ENCODE data around the gene MYL6. TPM values are rescaled to one million over a fixed set of nuclear protein-coding genes. Genes with fewer than 3 reads are reported as not detected.
"Not testable (repeated sequence)": the region's sequence is repeated elsewhere in the genome, so short reads cannot be mapped to it uniquely, and the experiment has no call there.

MYL6 gene
- total RNA-seq, 2 donors from 2014 or later = 391 to 492 TPM

DNA sequence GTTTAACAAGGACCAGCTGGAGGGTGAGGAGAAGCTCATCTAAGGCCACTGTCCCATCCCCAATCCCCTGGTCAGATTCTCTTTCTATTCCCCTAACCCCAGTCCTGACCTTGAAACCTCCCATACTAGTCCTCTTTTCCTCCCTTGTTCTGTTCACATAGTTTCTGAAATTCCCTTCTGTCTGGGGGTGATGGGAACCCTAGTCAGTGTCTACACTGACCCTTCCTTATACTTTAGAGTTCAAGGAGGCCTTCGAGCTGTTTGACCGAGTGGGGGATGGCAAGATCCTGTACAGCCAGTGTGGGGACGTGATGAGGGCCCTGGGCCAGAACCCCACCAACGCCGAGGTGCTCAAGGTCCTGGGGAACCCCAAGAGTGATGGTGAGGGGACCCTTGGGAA is 3.3 kb upstream of the MYL6 start:
- no peaks in the 10 kb centered on the region for H3K9me3 Mint-ChIP-seq
- H3K27me3 Mint-ChIP-seq (ENCODE audit: low read depth) = no peaks in the 10 kb centered on the region
- H3K4me1 Mint-ChIP-seq (ENCODE audit: low read depth) = peaks cover 68% of the 10 kb centered on the region
- H3K36me3 Mint-ChIP-seq (ENCODE audit: insufficient read depth in 2 of 2) = peaks cover 16 to 23% of the 10 kb centered on the region in 2 donors
- no peak overlapping the region for H3K4me3 Mint-ChIP-seq
- ATAC-seq (replicated peaks in 1 of 2) (no peak), DNase-seq (no peak)
- H3K27ac Mint-ChIP-seq = no peak overlapping the region

DNA sequence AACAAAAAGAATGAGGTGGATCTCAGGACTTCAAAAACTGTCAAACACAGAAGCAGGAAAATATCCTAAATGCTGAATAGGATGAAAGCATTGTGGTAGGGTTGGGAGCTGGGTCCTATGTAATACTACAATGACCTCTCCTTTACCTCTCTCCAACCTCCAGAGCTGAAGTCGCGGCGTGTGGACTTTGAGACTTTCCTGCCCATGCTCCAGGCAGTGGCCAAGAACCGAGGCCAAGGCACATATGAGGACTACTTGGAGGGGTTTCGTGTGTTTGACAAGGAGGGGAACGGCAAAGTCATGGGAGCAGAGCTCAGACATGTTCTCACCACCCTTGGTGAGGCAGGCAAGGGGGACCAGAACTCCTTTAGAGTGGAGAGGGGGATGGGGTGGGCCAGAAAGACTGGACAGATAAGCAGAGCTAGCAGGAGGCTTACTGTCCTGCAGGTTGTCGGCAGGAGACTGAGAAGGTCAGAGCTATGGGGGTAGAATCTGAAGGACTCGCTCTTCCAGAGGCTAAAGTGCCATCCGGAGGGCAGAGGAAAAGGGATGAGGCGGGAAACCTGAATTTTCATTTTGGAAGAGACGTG is 2.8 kb upstream of the MYL6 start:
- peak overlapping the region in 1 of 2 donors; percentile 55 for H3K4me3 Mint-ChIP-seq

DNA sequence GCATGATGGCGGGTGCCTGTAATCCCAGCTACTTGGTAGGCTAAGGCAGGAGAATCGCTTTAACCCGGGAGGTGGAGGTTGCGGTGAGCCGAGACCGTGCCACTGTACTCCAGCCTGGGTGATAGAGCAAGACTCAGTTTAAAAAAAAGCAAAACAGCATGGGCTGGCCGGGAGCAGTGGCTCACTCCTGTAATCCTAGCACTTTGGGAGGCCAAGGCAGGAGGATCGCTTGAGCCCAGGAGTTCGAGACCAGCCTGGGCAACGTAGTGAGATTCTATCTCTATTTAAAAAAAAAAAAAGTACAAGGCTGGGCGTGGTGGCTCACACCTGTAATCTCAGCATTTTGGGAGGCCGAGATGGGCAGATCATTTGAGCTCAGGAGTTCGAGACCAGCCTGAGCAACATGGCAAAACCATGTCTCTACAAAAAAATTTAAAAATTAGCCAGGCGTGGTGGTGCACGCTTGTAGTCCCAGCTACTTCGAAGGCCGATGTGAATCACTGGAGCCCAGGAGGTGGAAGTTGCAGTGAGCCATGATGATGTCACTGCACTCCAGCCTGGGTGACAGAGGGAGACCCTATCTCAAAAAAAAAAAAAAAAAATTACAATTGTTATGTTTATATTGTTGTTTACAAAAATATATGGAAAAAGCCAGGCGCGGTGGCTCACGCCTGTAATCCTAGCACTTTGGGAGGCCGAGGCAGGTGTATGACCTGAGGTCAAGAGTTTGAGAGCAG is 1.5 kb upstream of the MYL6 start:
- Mint-ChIP-seq H3K36me3 (ENCODE audit: insufficient read depth in 2 of 2) (peaks cover 27 to 35% of the 10 kb centered on the region in 2 donors), H3K27ac (peak overlapping the region; percentile 55), H3K4me1 (ENCODE audit: low read depth) (peaks cover 68% of the 10 kb centered on the region), H3K4me3 (peak overlapping the region; percentile 96 to 100)
- H3K9me3 Mint-ChIP-seq; ATAC-seq (replicated peaks in 1 of 2); H3K27me3 Mint-ChIP-seq (ENCODE audit: low read depth); DNase-seq: not testable (repeated sequence)

More for the DNA sequence above, 2.8 kb upstream of the MYL6 start:
- ATAC-seq (replicated peaks in 1 of 2) = no peak
- Mint-ChIP-seq H3K27me3 (ENCODE audit: low read depth) (no peaks in the 10 kb centered on the region), H3K4me1 (ENCODE audit: low read depth) (peaks cover 68% of the 10 kb centered on the region), H3K9me3 (no peaks in the 10 kb centered on the region), H3K36me3 (ENCODE audit: insufficient read depth in 2 of 2) (peaks cover 21 to 27% of the 10 kb centered on the region in 2 donors), H3K27ac (no peak overlapping the region)
- no peak for DNase-seq

DNA sequence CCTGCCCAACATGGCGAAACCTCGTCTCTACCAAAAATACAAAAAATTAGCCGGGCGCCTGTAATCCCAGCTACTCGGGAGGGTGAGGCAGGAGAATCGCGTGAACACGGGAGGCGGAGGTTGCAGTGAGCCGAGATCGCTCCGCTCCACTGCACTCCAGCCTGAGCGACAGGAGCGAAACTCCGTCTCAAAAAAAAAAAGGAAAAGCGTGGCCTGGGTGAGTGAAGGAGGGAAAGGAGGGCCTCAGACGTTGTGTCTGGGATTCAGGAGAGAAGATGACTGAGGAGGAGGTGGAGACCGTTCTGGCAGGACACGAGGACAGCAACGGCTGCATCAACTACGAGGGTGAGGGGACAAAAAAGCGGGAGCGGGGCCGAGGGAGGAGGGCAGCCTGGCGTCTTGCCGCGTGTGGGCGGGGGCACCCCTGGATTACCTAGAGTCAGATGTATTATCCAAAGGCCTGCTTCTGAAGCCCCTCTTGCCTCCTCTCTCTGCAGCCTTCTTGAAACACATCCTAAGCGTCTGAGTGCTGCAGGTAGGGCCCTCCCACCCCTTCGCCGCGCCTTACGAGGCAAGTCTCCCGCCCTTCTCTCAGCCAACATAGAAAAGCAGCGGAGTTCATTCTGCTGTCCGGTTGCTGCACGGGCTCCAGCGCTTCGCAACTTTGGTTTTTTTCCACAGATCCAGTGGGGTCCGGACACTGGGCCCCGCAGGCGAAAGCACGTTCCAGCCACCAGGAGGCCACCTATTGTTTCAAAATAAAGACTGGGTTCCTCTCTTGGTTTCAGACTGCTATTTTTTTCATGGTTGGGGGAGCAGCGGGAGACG is 744 bp upstream of the MYL6 start:
- H3K36me3 Mint-ChIP-seq (ENCODE audit: insufficient read depth in 2 of 2) = peaks cover 30 to 39% of the 10 kb centered on the region in 2 donors
- no peaks in the 10 kb centered on the region for H3K27me3 Mint-ChIP-seq (ENCODE audit: low read depth)

DNA sequence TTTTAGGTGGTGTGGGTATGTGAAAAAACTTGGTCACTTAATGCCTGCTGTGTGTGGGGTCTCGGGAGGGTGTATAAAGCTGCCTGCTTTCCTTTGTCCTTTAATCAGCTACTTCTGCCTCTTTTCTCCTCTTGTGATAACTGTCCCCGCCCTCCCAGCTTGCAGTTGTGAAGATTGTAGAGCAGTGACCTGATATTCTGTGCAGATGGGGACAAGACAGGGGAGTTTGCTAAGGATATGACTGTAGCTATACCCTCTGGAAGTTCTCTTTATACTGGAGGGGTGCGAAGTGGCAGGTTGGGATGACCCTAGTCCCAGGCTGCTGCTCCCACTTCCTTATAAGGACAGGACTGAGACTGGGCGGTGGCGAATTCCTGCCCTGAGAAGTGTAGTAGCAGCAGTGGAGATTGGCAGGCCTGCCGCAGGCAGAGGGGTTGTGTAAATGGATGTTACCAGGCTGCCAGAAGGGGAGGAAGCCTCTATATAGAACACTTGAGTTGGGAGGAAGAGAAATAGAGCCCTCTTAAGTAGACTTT is 835 bp downstream of the MYL6 start:
- H3K4me3 Mint-ChIP-seq = peak overlapping the region; percentile 96 to 100
- H3K27ac Mint-ChIP-seq = peak overlapping the region; percentile 97
- DNase-seq (no peak), ATAC-seq (replicated peaks in 1 of 2) (peak in 1 of 2 donors; percentile 3)
- peaks cover 30 to 40% of the 10 kb centered on the region in 2 donors for H3K36me3 Mint-ChIP-seq (ENCODE audit: insufficient read depth in 2 of 2)
- H3K9me3 Mint-ChIP-seq = no peaks in the 10 kb centered on the region
- H3K4me1 Mint-ChIP-seq (ENCODE audit: low read depth) = peaks cover 62% of the 10 kb centered on the region
- no peaks in the 10 kb centered on the region for H3K27me3 Mint-ChIP-seq (ENCODE audit: low read depth)

More for the DNA sequence above, 744 bp upstream of the MYL6 start:
- H3K4me1 Mint-ChIP-seq (ENCODE audit: low read depth) = peaks cover 71% of the 10 kb centered on the region
- ATAC-seq (replicated peaks in 1 of 2) (peak; percentile 34 to 42), DNase-seq (peak; percentile 45 to 66)
- H3K9me3 Mint-ChIP-seq = no peaks in the 10 kb centered on the region
- H3K27ac Mint-ChIP-seq = peak overlapping the region; percentile 55
- peak overlapping the region; percentile 96 to 100 for H3K4me3 Mint-ChIP-seq

DNA sequence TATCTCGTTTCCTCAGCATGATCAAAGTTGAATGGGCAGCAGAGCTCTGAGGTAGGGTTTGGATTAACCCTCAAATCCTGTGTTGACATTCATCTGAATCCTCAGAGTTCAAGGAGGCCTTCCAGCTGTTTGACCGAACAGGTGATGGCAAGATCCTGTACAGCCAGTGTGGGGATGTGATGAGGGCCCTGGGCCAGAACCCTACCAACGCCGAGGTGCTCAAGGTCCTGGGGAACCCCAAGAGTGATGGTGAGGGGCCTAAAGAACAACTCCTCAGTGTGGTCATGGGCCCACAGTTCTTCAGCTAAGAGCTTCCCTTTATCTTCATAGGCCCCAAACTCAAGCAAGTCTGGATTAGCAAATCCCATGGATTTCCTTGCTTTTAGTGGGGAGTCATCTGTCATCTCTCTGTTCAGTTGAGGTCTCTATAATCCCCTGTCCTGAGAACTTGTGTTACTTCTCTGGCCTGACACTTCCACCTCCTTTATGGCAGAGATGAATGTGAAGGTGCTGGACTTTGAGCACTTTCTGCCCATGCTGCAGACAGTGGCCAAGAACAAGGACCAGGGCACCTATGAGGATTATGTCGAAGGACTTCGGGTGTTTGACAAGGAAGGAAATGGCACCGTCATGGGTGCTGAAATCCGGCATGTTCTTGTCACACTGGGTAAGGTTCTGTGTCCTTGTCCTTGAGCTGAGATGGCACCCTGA is 1.5 kb downstream of the MYL6 start:
- Mint-ChIP-seq H3K27ac (peak overlapping the region; percentile 97), H3K4me3 (peak overlapping the region; percentile 96 to 100), H3K9me3 (no peaks in the 10 kb centered on the region), H3K4me1 (ENCODE audit: low read depth) (peaks cover 55% of the 10 kb centered on the region), H3K36me3 (ENCODE audit: insufficient read depth in 2 of 2) (peaks cover 33 to 44% of the 10 kb centered on the region in 2 donors), H3K27me3 (ENCODE audit: low read depth) (no peaks in the 10 kb centered on the region)
- DNase-seq = no peak
- ATAC-seq (replicated peaks in 1 of 2) = no peak

DNA sequence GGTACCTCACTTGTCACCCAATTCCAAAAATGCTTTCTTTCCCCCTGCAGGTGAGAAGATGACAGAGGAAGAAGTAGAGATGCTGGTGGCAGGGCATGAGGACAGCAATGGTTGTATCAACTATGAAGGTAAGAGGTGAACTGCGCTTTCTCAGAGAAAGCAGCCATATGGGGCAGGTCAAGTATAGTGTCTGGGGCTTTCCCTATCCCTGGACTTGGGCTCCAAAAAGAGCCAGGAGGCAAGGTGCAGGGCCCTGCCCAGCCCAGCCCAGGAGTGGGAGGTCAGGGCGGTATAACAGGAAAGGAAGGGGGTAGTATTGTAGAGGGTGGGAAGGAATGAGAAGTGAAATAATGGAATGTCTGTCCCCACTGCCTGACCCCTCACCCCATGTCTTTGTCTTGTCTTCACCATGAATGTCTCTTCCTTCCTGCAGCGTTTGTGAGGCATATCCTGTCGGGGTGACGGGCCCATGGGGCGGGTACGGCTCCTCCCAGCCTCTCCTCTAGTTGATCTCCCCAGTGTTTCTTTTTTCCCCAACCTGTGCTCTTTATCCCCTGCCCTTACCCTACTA is 2.1 kb downstream of the MYL6 start:
- peak overlapping the region; percentile 97 for H3K27ac Mint-ChIP-seq

DNA sequence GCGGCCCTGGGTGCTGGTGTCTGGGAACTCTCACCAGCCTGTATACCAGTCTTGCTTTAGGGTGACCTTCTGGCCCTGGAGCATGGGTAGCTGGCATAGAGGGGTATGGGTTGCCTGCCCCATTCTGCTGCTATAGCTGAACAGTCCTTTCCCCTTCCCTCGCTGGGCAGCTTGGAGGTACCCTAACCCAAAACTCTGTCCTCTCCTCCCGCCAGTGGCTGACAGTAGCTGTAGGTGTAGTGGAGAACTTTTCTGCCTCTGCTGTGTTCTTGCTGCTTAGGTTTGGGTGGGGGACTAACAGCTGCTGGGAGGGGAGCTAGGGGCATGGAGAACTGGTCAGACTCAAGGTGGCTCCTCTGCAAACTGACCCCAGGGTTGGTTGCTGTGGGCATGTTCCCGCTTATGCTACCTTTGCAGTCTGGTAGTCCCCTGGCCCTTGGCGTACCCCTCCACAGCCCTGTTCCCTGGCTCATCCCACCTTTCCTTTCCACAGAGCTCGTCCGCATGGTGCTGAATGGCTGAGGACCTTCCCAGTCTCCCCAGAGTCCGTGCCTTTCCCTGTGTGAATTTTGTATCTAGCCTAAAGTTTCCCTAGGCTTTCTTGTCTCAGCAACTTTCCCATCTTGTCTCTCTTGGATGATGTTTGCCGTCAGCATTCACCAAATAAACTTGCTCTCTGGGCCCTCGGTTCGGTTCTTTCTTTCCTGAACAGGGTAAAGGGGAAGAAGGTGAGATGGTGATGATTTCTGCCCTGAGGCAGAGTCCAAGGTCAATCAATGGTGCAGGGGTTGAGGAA is 2.9 kb downstream of the MYL6 start:
- H3K4me3 Mint-ChIP-seq = peak overlapping the region; percentile 96 to 100

More for the DNA sequence above, 2.1 kb downstream of the MYL6 start:
- ATAC-seq (replicated peaks in 1 of 2) = peak; percentile 28 to 45
- no peaks in the 10 kb centered on the region for H3K27me3 Mint-ChIP-seq (ENCODE audit: low read depth)
- peaks cover 49% of the 10 kb centered on the region for H3K4me1 Mint-ChIP-seq (ENCODE audit: low read depth)
- peak; percentile 53 to 67 for DNase-seq
- H3K9me3 Mint-ChIP-seq = no peaks in the 10 kb centered on the region
- peak overlapping the region; percentile 96 to 100 for H3K4me3 Mint-ChIP-seq
- H3K36me3 Mint-ChIP-seq (ENCODE audit: insufficient read depth in 2 of 2) = peaks cover 33 to 43% of the 10 kb centered on the region in 2 donors

DNA sequence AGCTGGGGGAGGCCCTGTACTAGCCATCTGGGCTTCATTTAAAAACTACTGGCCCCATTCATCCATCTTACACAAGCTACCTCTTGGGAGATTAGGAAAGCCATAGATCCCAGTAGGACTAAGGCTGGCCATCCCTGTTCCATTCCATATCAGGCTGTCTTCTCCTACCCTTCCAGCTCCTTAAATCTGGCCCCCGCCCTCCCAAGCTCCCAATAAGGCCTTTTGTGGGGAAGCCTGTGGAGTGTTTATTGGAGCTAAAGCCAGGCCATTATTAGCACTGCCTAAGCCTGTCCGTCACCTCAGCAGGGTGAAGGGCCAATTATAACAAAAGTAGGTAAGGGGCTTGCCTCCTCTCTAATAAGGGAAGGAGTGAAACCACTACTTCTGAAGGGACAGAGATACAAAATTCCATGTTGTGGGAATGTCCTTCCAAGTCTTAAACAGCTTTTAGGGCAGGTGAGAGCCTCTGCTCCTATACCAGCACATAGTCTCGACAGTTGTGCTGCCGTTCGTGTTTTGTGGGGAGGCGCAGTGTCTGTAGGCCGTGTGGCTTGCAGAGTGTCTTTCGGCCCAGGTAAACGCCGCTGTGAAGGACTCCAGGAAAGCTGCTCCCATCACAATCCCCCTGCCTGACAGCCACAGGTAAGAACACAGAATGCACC is 3.7 kb downstream of the MYL6 start:
- ATAC-seq (replicated peaks in 1 of 2) (no peak), DNase-seq (no peak)
- peaks cover 43% of the 10 kb centered on the region for H3K4me1 Mint-ChIP-seq (ENCODE audit: low read depth)
- peak overlapping the region; percentile 96 to 100 for H3K4me3 Mint-ChIP-seq
- peaks cover 27 to 40% of the 10 kb centered on the region in 2 donors for H3K36me3 Mint-ChIP-seq (ENCODE audit: insufficient read depth in 2 of 2)
- no peaks in the 10 kb centered on the region for H3K9me3 Mint-ChIP-seq
- H3K27me3 Mint-ChIP-seq (ENCODE audit: low read depth) = no peaks in the 10 kb centered on the region
- H3K27ac Mint-ChIP-seq = peak overlapping the region; percentile 97

More for the DNA sequence above, 2.9 kb downstream of the MYL6 start:
- ATAC-seq (replicated peaks in 1 of 2) (no peak), DNase-seq (no peak)
- H3K36me3 Mint-ChIP-seq (ENCODE audit: insufficient read depth in 2 of 2) = peaks cover 27 to 40% of the 10 kb centered on the region in 2 donors
- no peaks in the 10 kb centered on the region for H3K9me3 Mint-ChIP-seq
- peaks cover 43% of the 10 kb centered on the region for H3K4me1 Mint-ChIP-seq (ENCODE audit: low read depth)
- H3K27me3 Mint-ChIP-seq (ENCODE audit: low read depth) = no peaks in the 10 kb centered on the region
- peak overlapping the region; percentile 97 for H3K27ac Mint-ChIP-seq

DNA sequence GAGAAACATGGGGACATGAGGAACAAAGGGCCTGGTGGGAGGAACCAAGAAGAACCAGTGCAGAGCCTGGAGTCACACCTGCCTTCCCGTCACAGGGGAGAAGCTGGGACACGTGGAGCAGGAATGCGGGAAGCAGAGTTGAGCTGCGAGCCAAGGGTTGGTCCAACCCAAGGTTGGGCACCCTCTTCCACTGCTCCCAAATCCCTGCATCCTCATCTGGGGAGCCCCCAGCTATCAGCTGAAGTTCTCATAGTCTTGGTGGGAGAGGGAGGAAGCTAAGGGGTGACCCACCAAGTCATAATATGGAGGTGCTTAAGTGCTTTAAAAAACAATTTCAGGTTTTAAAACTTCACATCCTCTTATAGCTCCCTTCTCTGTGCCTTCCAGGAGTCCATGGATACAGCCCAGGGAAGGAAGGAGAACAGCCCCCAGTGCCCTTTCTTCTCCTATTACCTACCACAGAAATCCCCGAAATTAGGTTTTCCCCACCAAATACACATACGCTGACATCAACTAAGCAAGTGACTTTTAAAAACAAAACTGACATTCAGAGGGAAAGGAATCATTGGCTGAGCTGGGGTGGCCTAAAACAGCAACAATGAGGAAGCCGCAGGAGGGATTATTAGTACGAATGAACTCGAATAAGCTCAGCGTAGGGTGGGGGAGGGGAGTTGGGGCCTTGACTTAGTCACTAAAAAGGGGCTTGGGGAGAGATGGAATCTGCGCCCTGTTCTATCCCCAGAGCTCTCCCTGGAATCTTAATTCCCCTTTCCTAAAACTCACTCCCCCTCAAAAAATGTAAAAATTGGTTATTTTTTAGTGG is 4.5 kb downstream of the MYL6 start:
- no peak for ATAC-seq (replicated peaks in 1 of 2)
- H3K36me3 Mint-ChIP-seq (ENCODE audit: insufficient read depth in 2 of 2) = peaks cover 31 to 43% of the 10 kb centered on the region in 2 donors
- peaks cover 34% of the 10 kb centered on the region for H3K4me1 Mint-ChIP-seq (ENCODE audit: low read depth)

More for the DNA sequence above, 4.5 kb downstream of the MYL6 start:
- peak overlapping the region; percentile 68 for H3K27ac Mint-ChIP-seq
- no peak overlapping the region for H3K4me3 Mint-ChIP-seq
- no peak for DNase-seq
- no peaks in the 10 kb centered on the region for H3K27me3 Mint-ChIP-seq (ENCODE audit: low read depth)
- no peaks in the 10 kb centered on the region for H3K9me3 Mint-ChIP-seq

Data from activated T-cell treated with anti-CD3 and anti-CD28 coated beads, Interleukin-2, amount 50 U/mL, for 72 hours (primary cell).